Right atrium auricular region (tissue), 2 donors: ENCODE results near the gene PACS1. TPM values are rescaled to one million over a fixed set of nuclear protein-coding genes. Genes with fewer than 3 reads are reported as not detected.

Source experiments
- DNase-seq: peaks from one replicate; pipeline ENCODE4 v3.0.0-alpha.2; 2019; ENCODE audit warnings: low spot score
- H3K27ac ChIP-seq, 2 donors: fragments of 200-600 bp; sonication (generic); 1 replicate in 1 of 2; 2 replicates in 1 of 2; pipeline ENCODE4 v1.5.1; 2016 to 2019
- H3K27me3 ChIP-seq, 2 donors: fragments of 200-600 bp; sonication (generic); one replicate each; pipeline versions ENCODE4 v1.5.1 to v1.6.0; 2017 to 2019
- H3K36me3 ChIP-seq: fragments of 200-600 bp; sonication (generic); one replicate; pipeline ENCODE4 v1.5.1; 2016
- H3K4me1 ChIP-seq, 2 donors: fragments of 200-600 bp; sonication (generic); one replicate each; pipeline versions ENCODE4 v1.5.1 to v1.6.0; 2017 to 2019
- H3K4me3 ChIP-seq, 2 donors: fragments of 200-600 bp; sonication (generic); 1 replicate in 1 of 2; 2 replicates in 1 of 2; pipeline ENCODE4 v1.5.1; 2017 to 2019; ENCODE audit warnings: mild to moderate bottlenecking in 1 of 2, moderate library complexity in 1 of 2
- H3K9me3 ChIP-seq, 2 donors: fragments of 200-600 bp; sonication (generic); one replicate each; pipeline ENCODE4 v1.5.1; 2019
- CTCF ChIP-seq, 2 donors: fragments of 200-600 bp; sonication (generic); IDR thresholded peaks; one replicate each; pipeline ENCODE4 v1.5.1; 2019; ENCODE audit warnings: antibody characterized with exemption in 2 of 2
- total RNA-seq, 2 donors: library from RNA; depleted of rRNA; stranded (reverse); fragments of >200 nt; gene quantifications; one replicate each; pipeline ENCODE4 v1.1.0, GENCODE V29; 2016

Gene PACS1
- total RNA-seq, 2 donors from 2014 or later = 47.7 to 88.9 TPM

DNA sequence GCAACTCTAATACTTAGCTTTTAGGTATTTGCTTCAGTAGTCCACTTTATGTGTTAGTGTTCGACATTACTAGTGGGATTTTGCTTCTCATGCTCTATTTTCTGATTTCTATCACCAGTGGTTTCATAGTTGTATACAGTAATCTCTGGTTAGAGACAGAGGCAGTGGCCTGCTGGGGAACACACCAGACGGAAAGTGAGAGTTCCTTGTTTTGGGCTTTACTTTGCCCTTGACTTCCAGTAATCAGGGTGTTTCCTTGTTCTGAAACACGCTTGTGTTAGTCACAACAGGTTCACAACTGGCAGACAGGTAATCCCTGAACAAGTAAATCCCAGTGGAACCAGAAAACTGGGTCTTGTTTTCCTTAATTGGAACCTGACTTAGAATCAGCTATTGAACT lies 56.0 kb downstream of the PACS1 start:
- H3K36me3 ChIP-seq = no peaks in the 10 kb centered on the region

DNA sequence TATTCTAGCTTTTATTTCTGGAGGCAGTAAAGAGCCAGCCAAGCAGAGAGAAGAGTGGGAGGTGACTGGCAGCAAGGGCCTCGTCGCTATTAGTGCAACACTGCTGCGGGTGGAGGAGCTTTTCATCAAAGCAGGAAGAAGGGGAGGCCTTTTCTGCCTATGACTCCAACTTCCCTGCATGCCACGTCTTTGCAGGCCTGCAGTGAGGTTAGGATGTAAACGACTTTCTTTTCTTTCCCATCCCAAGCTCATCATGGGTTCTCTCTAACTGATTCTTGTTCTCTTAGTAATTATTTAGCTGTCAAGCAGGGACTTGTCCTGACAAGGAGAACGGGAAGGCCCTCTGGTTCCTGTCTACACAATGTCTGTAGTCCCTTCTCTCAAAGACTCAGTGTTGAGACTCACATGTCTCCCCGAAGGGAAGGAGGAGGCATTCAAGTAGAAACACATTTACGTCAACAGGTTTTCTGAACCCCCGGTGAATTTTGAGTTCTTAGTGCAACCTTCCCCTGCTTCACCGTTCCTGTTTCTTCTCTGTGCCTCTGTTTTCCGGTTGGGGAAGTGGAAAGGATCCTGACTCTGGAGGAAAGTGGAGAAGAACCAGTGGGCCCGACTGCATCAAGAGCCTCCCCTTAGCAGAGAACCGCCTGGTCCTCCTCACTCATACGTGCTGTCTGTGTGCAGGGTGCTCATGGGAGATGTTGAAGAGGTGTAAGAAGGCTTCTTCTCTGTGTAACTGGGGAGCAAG lies 56.9 kb downstream of the PACS1 start:
- no peaks in the 10 kb centered on the region for H3K27me3 ChIP-seq
- DNase-seq = peak; percentile 77
- no peaks in the 10 kb centered on the region for H3K36me3 ChIP-seq
- peaks cover 0 to under 1% of the 10 kb centered on the region in 2 donors for H3K9me3 ChIP-seq
- H3K4me3 ChIP-seq = no peak overlapping the region
- H3K27ac ChIP-seq = peak overlapping the region; percentile 62 to 67
- TF ChIP-seq CTCF (IDR thresholded peaks at IDR 0.05) = no peak
- H3K4me1 ChIP-seq = peaks cover 0 to 25% of the 10 kb centered on the region in 2 donors

More for the DNA sequence above, 56.0 kb downstream of the PACS1 start:
- TF ChIP-seq CTCF (IDR thresholded peaks at IDR 0.05) = no peak
- H3K4me3 ChIP-seq = no peak overlapping the region
- peak overlapping the region; percentile 62 to 67 for H3K27ac ChIP-seq
- no peak for DNase-seq
- H3K27me3 ChIP-seq = no peaks in the 10 kb centered on the region
- peaks cover 0 to 25% of the 10 kb centered on the region in 2 donors for H3K4me1 ChIP-seq
- H3K9me3 ChIP-seq = peaks cover 0 to 4% of the 10 kb centered on the region in 2 donors

- Histone ChIP-seq H3K9me3 (no peaks in the 10 kb centered on the region), H3K4me3 (no peak overlapping the region), H3K4me1 (peaks cover 0 to 18% of the 10 kb centered on the region in 2 donors), H3K36me3 (no peaks in the 10 kb centered on the region), H3K27ac (no peak overlapping the region), H3K27me3 (no peaks in the 10 kb centered on the region)
- no peak for DNase-seq
- no peak for TF ChIP-seq CTCF (IDR thresholded peaks at IDR 0.05)
These were observed 60.9 kb downstream of the PACS1 start for GRCh38 chr11:66130978-66131377.

DNA sequence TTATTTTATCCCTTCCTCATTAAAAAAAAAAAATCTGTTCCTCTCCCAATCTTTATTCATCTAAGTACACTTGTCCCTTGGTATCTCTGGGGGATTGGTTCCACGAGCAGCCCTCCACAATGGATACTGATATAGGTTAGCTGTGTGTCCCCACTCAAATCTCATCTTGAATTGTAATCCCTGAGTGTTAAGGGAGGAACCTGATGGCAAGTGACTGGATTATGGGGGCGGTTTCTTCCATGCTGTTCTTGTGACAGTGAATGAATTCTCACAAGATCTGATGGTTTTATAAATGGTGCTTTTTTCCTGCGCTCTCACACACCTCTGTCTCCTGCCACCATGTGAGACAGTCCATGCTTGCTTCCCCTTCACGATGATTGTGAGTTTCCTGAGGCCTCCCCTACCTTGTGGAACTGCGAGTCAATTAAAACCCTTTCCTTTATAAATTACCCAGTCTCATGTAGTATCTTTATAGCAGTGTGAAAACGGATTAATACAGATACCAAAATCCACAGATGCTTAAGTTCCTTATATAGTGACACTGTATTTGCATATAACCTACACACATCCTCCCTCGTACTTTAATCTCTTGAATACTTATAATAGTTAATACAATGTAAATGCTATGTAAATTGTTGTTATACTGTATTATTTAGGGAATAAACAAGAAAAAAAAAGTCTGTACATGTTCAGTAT lies 62.0 kb downstream of the PACS1 start:
- TF ChIP-seq CTCF (IDR thresholded peaks at IDR 0.05) = no peak
- Histone ChIP-seq H3K9me3 (no peaks in the 10 kb centered on the region), H3K4me1 (peaks cover 0 to 7% of the 10 kb centered on the region in 2 donors), H3K4me3 (no peak overlapping the region), H3K27ac (no peak overlapping the region), H3K27me3 (no peaks in the 10 kb centered on the region), H3K36me3 (no peaks in the 10 kb centered on the region)
- no peak for DNase-seq

GRCh38 chr11:66133216-66133775 lies 63.2 kb downstream of the PACS1 start:
- Histone ChIP-seq H3K4me3 (no peak overlapping the region), H3K27ac (no peak overlapping the region), H3K9me3 (no peaks in the 10 kb centered on the region), H3K4me1 (no peaks in the 10 kb centered on the region), H3K36me3 (no peaks in the 10 kb centered on the region), H3K27me3 (no peaks in the 10 kb centered on the region)
- DNase-seq = no peak
- TF ChIP-seq CTCF (IDR thresholded peaks at IDR 0.05) = no peak
